Neural crest cell (in vitro differentiated cells): ENCODE data around the gene TMC5. TPM values are rescaled to one million over a fixed set of nuclear protein-coding genes. Genes with fewer than 3 reads are reported as not detected.
A peak's percentile ranks its signal among the peaks of the same experiment; 100 is the strongest.

ENCODE experiments used
- DNase-seq: peaks from one replicate; pipeline ENCODE4 v3.0.0; 2021; ENCODE audit warnings: low read depth, mixed read lengths, low spot score
- H3K27ac Mint-ChIP-seq: one replicate; pipeline ENCODE4 v1.8.0; 2021; ENCODE audit warnings: mild to moderate bottlenecking, mixed read lengths; ENCODE audit not compliant: unreplicated experiment
- H3K27me3 Mint-ChIP-seq: 2 replicates; pipeline ENCODE4 v1.8.0; 2021; ENCODE audit warnings: low read depth, mild to moderate bottlenecking, mixed read lengths
- H3K36me3 Mint-ChIP-seq: 2 replicates; pipeline ENCODE4 v1.8.0; 2021; ENCODE audit warnings: low read depth, mild to moderate bottlenecking, mixed read lengths
- H3K4me1 Mint-ChIP-seq: 2 replicates; pipeline ENCODE4 v1.8.0; 2021; ENCODE audit warnings: mixed read lengths
- H3K4me3 Mint-ChIP-seq: one replicate; pipeline ENCODE4 v1.8.0; 2021; ENCODE audit warnings: mild to moderate bottlenecking, mixed read lengths
- H3K9me3 Mint-ChIP-seq: 2 replicates; pipeline ENCODE4 v1.8.0; 2021; ENCODE audit warnings: mixed read lengths
- total RNA-seq: library from RNA; stranded (reverse); gene quantifications from 2 replicates; pipeline ENCODE4 v1.2.1, GENCODE V29; 2021
- TF ChIP-seq, protein P1 (sequence below): fragments of 200-600 bp; sonication (generic); conservative IDR thresholded peaks from 2 replicates; pipeline ENCODE4 v1.5.0; 2021; ENCODE audit warnings: antibody characterized with exemption, mild to moderate bottlenecking

Gene TMC5
- total RNA-seq, 1 donor from 2014 or later = not detected

DNA sequence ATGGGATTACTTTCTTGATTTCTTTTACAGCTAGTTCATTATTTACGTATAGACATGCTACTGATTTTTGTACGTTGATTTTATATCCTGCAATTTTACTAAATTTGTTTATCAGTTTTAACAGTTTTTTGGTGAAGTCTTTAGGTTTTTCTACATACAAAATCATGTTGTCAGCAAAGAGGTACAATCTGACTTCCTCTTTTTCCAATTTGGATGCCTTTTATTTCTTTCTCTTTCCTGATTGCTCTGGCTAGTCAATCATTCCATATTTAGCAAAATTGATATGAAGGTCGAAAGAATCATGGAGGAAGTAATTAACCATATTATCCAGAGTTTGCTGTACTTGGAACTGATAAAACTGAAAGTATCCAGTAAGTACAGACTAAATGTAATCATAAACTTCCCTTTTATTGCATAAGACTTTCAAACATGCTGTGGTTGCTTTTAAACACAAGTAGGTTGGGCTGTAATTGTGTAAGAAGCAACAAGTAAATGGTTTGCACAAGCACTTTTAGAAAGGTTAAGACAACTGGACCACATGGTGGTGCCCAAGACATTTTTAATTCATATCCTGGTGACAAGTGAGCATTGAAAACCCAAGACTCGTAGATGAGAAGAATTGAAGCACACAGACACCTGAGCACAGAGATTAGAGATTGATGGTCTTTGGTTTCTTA is 95.8 kb downstream of the TMC5 start:
- Mint-ChIP-seq H3K4me3 (no peak overlapping the region), H3K9me3 (peaks cover 4% of the 10 kb centered on the region), H3K27me3 (no peaks in the 10 kb centered on the region), H3K36me3 (peaks cover 41% of the 10 kb centered on the region), H3K27ac (no peak overlapping the region), H3K4me1 (peaks cover 3% of the 10 kb centered on the region)
- no peak for DNase-seq
- TF ChIP-seq, protein P1, sequence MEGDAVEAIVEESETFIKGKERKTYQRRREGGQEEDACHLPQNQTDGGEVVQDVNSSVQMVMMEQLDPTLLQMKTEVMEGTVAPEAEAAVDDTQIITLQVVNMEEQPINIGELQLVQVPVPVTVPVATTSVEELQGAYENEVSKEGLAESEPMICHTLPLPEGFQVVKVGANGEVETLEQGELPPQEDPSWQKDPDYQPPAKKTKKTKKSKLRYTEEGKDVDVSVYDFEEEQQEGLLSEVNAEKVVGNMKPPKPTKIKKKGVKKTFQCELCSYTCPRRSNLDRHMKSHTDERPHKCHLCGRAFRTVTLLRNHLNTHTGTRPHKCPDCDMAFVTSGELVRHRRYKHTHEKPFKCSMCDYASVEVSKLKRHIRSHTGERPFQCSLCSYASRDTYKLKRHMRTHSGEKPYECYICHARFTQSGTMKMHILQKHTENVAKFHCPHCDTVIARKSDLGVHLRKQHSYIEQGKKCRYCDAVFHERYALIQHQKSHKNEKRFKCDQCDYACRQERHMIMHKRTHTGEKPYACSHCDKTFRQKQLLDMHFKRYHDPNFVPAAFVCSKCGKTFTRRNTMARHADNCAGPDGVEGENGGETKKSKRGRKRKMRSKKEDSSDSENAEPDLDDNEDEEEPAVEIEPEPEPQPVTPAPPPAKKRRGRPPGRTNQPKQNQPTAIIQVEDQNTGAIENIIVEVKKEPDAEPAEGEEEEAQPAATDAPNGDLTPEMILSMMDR = no peak

DNA sequence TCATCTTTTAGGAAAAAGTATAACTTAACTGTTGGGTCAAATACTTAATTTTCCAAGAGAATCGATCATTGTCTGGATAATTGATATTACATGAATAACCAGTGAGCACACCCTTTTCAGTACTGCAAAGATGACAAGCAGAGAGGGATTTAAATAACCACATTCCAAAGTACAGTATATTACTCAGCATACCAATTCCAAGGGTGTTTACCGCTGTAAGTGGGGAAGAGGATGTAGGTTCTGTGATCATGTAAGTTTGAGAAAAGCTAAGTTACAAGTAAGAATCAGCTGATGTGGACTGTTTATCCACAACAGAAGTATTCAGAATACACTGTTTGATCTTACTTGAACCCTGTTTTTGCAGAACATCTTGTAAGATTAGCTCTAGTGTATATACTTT is 98.1 kb downstream of the TMC5 start:
- Mint-ChIP-seq H3K4me1 (peaks cover 14% of the 10 kb centered on the region), H3K9me3 (peaks cover 4% of the 10 kb centered on the region), H3K4me3 (no peak overlapping the region), H3K27ac (no peak overlapping the region), H3K27me3 (no peaks in the 10 kb centered on the region), H3K36me3 (peaks cover 38% of the 10 kb centered on the region)
- TF ChIP-seq, protein P1 = no peak
- no peak for DNase-seq

DNA sequence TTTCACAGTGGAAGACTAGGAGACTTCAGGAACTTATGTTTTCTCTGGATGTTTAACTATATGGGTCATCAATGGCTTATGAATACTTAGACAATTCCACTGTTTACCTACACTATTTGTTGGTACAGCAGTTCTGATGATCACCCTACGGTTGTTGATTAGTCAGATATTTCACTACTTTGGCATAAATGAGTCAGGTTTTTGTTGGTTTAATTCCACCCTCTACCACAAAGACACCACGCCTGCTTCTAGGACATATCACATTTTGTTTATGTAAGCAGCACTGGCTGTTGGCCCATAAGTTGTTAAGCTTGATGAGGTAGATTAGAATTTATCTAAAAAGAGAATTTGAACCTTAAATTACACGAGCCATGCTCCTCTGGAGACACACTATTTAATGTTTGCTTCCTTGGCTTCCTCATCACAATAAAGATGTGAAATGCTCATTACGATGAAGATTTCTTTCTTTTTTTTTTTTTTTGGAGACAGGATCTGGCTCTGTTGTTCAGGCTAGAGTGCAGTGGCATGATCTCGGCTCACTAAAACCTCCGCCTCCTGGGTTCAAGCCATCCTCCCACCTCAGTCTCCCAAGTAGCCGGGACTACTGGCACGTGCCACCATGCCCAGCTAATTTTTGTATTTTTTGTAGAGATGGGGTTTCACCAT is 99.9 kb downstream of the TMC5 start:
- peaks cover 28% of the 10 kb centered on the region for H3K36me3 Mint-ChIP-seq
- peaks cover 28% of the 10 kb centered on the region for H3K4me1 Mint-ChIP-seq
- no peaks in the 10 kb centered on the region for H3K27me3 Mint-ChIP-seq
- no peak for DNase-seq
- H3K4me3 Mint-ChIP-seq = no peak overlapping the region
- no peak overlapping the region for H3K27ac Mint-ChIP-seq
- peaks cover 2% of the 10 kb centered on the region for H3K9me3 Mint-ChIP-seq
- TF ChIP-seq, protein P1 = no peak

DNA sequence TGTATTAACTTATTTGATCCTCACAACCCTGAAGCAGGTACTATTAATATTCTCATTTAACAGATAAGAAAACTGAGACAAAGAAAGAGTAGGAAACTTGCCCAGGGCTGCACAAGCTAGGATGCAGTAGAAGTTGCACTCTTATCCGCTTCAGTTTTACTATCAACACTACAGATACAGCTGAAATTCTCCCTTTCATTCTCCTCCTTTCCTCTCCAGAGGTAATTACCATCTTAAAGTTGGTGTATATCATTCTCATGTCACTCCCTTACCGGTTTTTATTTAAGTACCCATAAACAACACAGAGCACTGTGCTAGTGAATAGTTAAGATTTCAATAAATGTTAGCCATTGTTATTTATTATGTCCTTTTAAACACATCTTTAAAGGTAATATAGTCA is 100.7 kb downstream of the TMC5 start:
- no peak overlapping the region for H3K27ac Mint-ChIP-seq
- no peaks in the 10 kb centered on the region for H3K9me3 Mint-ChIP-seq
- H3K4me3 Mint-ChIP-seq = peak overlapping the region; percentile 6
- H3K4me1 Mint-ChIP-seq = peaks cover 32% of the 10 kb centered on the region
- TF ChIP-seq, protein P1 = no peak
- H3K36me3 Mint-ChIP-seq = peaks cover 20% of the 10 kb centered on the region
- DNase-seq = no peak
- no peaks in the 10 kb centered on the region for H3K27me3 Mint-ChIP-seq

DNA sequence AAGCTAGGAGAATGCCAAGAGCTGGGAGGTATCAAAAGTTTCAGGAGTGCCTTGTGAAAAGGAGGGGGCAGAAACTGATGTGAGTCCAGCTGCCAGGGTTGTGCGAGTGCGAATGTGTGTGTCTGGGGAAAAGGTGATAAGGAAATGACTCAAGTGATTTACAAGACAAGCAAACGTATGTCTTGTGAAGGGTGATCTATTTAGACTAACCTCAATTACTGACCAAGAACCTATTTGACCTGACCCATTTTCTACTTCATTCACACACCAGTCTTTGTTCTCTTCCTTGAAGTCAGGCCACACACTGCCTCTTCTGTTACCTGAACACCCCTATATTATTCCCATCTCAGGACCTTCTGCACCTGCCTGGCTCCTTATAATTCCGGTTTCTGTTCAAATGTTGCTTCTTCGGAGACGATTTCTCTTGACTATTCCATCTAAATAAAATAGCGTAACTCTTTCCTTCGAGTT is 103.2 kb downstream of the TMC5 start:
- Mint-ChIP-seq H3K4me3 (peak overlapping the region; percentile 98), H3K36me3 (peaks cover 8% of the 10 kb centered on the region), H3K9me3 (no peaks in the 10 kb centered on the region), H3K27ac (peak overlapping the region; percentile 75), H3K27me3 (no peaks in the 10 kb centered on the region), H3K4me1 (peaks cover 53% of the 10 kb centered on the region)
- TF ChIP-seq, protein P1 = no peak
- no peak for DNase-seq
